ENCODE results near the gene DMD. TPM values are rescaled to one million over a fixed set of nuclear protein-coding genes. Genes with fewer than 3 reads are reported as not detected.

DMD gene
- total and polyA plus RNA-seq, 2 of the 13 experiments (the other 11 are each of a cell fraction or from before 2014, with no cell fraction given) = 17.6 to 25.9 TPM

GRCh38 chrX:32867781-32868523 is 343.4 kb downstream of the DMD start:
- H3K4me3 ChIP-seq (replicated peaks in 1 of 3; ENCODE audit: insufficient read depth in 1 of 3, low read depth in 2 of 3, low read length in 3 of 3) = no peak overlapping the region
- H3K27ac ChIP-seq (ENCODE audit: extremely low read length, insufficient read depth, low read length) = no peak overlapping the region
- no peaks in the 10 kb centered on the region for H3K4me1 ChIP-seq (ENCODE audit: insufficient read depth, low read length)
- H3K27me3 ChIP-seq (ENCODE audit: control insufficient read depth in 1 of 2, insufficient read depth in 2 of 2, low read length in 2 of 2) = no peaks in the 10 kb centered on the region
- intact Hi-C loops (cut with micrococcal nuclease; ENCODE audit: unreplicated experiment) = no loop called here
- no peak for DNase-seq (ENCODE audit: low spot score)
- no peaks in the 10 kb centered on the region for H3K36me3 ChIP-seq (replicated peaks in 1 of 2; ENCODE audit: control insufficient read depth in 1 of 2, insufficient read depth in 2 of 2, low read length in 2 of 2)
- H2AFZ ChIP-seq (ENCODE audit: low read length) = no peak overlapping the region
- POLR2A ChIA-PET = no interaction called here
- H3K79me2 ChIP-seq (ENCODE audit: insufficient read depth, low read length) = no peaks in the 10 kb centered on the region
- no TSS peak for BruUV-seq (replicated peaks)
- in situ Hi-C loops (cut with HindIII; ENCODE audit: extremely low pct_ligation_motif_present, low pct_unique_long_range_greater_than_20kb) = no loop called here
- CTCF ChIA-PET (ENCODE audit: low intra/inter-chr PET ratio, low total read pairs) = no interaction called here
- ATAC-seq = no peak
- TF ChIP-seq ZNF530 (CRISPR knock-in tag; IDR thresholded peaks at IDR 0.05; ENCODE audit: low read depth) (no peak), ZNF816 (CRISPR knock-in tag; IDR thresholded peaks at IDR 0.05; ENCODE audit: borderline replicate concordance) (no peak), DDIT3 (CRISPR knock-in tag; IDR thresholded peaks at IDR 0.05) (no peak), RBFOX2 (IDR thresholded peaks at IDR 0.05; ENCODE audit: low read depth, low read length) (no peak), IKZF4 (CRISPR knock-in tag; IDR thresholded peaks at IDR 0.05; ENCODE audit: borderline replicate concordance, low read depth, not compliant biosample characterization) (no peak), TMF1 (CRISPR knock-in tag; IDR thresholded peaks at IDR 0.05; ENCODE audit: low read depth) (no peak), SMAD9 (CRISPR knock-in tag; IDR thresholded peaks at IDR 0.05) (no peak), THAP9 (CRISPR knock-in tag; IDR thresholded peaks at IDR 0.05; ENCODE audit: borderline replicate concordance) (no peak), HNRNPLL (IDR thresholded peaks at IDR 0.05; ENCODE audit: low read depth, low read length, poor library complexity, severe bottlenecking) (no peak), ZSCAN12 (CRISPR knock-in tag; IDR thresholded peaks at IDR 0.05) (no peak), FIP1L1 (IDR thresholded peaks at IDR 0.05; ENCODE audit: borderline replicate concordance, insufficient read depth, low read depth, low read length) (no peak), KDM1A (CRISPR knock-in tag; IDR thresholded peaks at IDR 0.05) (no peak), ADNP (CRISPR knock-in tag; IDR thresholded peaks at IDR 0.05) (no peak), HOXA9 (CRISPR knock-in tag; IDR thresholded peaks at IDR 0.05; ENCODE audit: borderline replicate concordance) (no peak), LCORL (IDR thresholded peaks at IDR 0.05) (no peak), LCORL (CRISPR knock-in tag; IDR thresholded peaks at IDR 0.05) (no peak), ATF1 (CRISPR knock-in tag; IDR thresholded peaks at IDR 0.05) (no peak)
- 0% methylated on average over 2 of the region's 17 CpGs for WGBS (ENCODE audit: low lambda C conversion rate)
- no peaks in the 10 kb centered on the region for H4K20me1 ChIP-seq (ENCODE audit: insufficient read depth, low read length)
- no peak for FAIRE-seq
- H3K9ac ChIP-seq (ENCODE audit: insufficient read depth, low read depth, low read length) = no peak overlapping the region
- H3K9me3 ChIP-seq (ENCODE audit: low read length) = no peaks in the 10 kb centered on the region
- no peak overlapping the region for H3K4me2 ChIP-seq (ENCODE audit: low read depth, low read length)

Data from HepG2 (cell line).